ENCODE results near the gene BIRC6. TPM values are rescaled to one million over a fixed set of nuclear protein-coding genes. Genes with fewer than 3 reads are reported as not detected.
A peak's percentile ranks its signal among the peaks of the same experiment; 100 is the strongest.
"Not testable (repeated sequence)": the region's sequence is repeated elsewhere in the genome, so short reads cannot be mapped to it uniquely, and the experiment has no call there.

Gene BIRC6
- total and polyA plus RNA-seq, 8 donors: 71.6 to 94.6 (median 80.9) TPM

GRCh38 chr2:32534831-32535230, 178.0 kb downstream of the BIRC6 start:
- no peak overlapping the region for H3K27ac ChIP-seq
- ATAC-seq (no peak), DNase-seq (no peak)
- peaks cover 0 to 56% of the 10 kb centered on the region in 2 donors for H3K36me3 ChIP-seq
- no peaks in the 10 kb centered on the region for H3K9me3 ChIP-seq
- H3K27me3 ChIP-seq: no peaks in the 10 kb centered on the region
- intact Hi-C loops (cut with DNase I): no loop called here
- no peak overlapping the region for H3K4me3 ChIP-seq
- H3K4me1 ChIP-seq: no peaks in the 10 kb centered on the region
- TF ChIP-seq CTCF (IDR thresholded peaks at IDR 0.05): no peak

- Histone ChIP-seq H3K4me1 (no peaks in the 10 kb centered on the region), H3K36me3 (peaks cover 0 to 42% of the 10 kb centered on the region in 2 donors), H3K9me3 (no peaks in the 10 kb centered on the region), H3K27ac (no peak overlapping the region), H3K27me3 (no peaks in the 10 kb centered on the region), H3K4me3 (no peak overlapping the region)
- ATAC-seq (no peak), DNase-seq (no peak)
- TF ChIP-seq CTCF (IDR thresholded peaks at IDR 0.05): no peak
- intact Hi-C loops (cut with DNase I): no loop called here
These were observed 181.9 kb downstream of the BIRC6 start for GRCh38 chr2:32538735-32539134.

- ATAC-seq: peak; percentile 21
- H3K36me3 ChIP-seq: peaks cover 0 to 37% of the 10 kb centered on the region in 2 donors
- H3K27me3 ChIP-seq: not testable (repeated sequence)
These were observed 195.7 kb downstream of the BIRC6 start for GRCh38 chr2:32552483-32552882.

GRCh38 chr2:32553829-32554432, 197.1 kb downstream of the BIRC6 start:
- peak in 2 of 4 donors; percentile 32 to 54 for DNase-seq

More at GRCh38 chr2:32552483-32552882, 195.7 kb downstream of the BIRC6 start:
- H3K4me3 ChIP-seq; intact Hi-C loops (cut with DNase I); H3K9me3 ChIP-seq; DNase-seq; H3K4me1 ChIP-seq; H3K27ac ChIP-seq: not testable (repeated sequence)

GRCh38 chr2:32558492-32558891, 201.7 kb downstream of the BIRC6 start:
- intact Hi-C loops (cut with DNase I): no loop called here

More at GRCh38 chr2:32553829-32554432, 197.1 kb downstream of the BIRC6 start:
- H3K27ac ChIP-seq: no peak overlapping the region
- H3K9me3 ChIP-seq: no peaks in the 10 kb centered on the region
- no peak overlapping the region for H3K4me3 ChIP-seq
- H3K36me3 ChIP-seq: peaks cover 0 to 22% of the 10 kb centered on the region in 2 donors
- intact Hi-C loops (cut with DNase I): no loop called here
- peak; percentile 47 to 63 for TF ChIP-seq CTCF (IDR thresholded peaks at IDR 0.05)
- ATAC-seq: peak; percentile 79
- H3K4me1 ChIP-seq: peaks cover 0 to 9% of the 10 kb centered on the region in 2 donors
- H3K27me3 ChIP-seq: no peaks in the 10 kb centered on the region

More at GRCh38 chr2:32558492-32558891, 201.7 kb downstream of the BIRC6 start:
- peaks cover 0 to 13% of the 10 kb centered on the region in 2 donors for H3K36me3 ChIP-seq
- DNase-seq (no peak), ATAC-seq (no peak)
- no peaks in the 10 kb centered on the region for H3K27me3 ChIP-seq
- no peak overlapping the region for H3K4me3 ChIP-seq
- H3K4me1 ChIP-seq: peaks cover 0 to 15% of the 10 kb centered on the region in 2 donors
- H3K27ac ChIP-seq: no peak overlapping the region
- H3K9me3 ChIP-seq: no peaks in the 10 kb centered on the region
- no peak for TF ChIP-seq CTCF (IDR thresholded peaks at IDR 0.05)
